Right lobe of liver (tissue), 4 donors: ENCODE results near the gene LRIT2.

Source experiments
- CTCF ChIP-seq, 4 donors: fragments of 200-600 bp in 3 of 4; fragments of 450-650 bp in 1 of 4; IDR thresholded peaks; one replicate each; pipeline versions ENCODE4 v1.5.1 to v1.8.0; 2016 to 2022; ENCODE audit warnings: antibody characterized with exemption in 4 of 4, mild to moderate bottlenecking in 2 of 4
- POLR2A ChIP-seq: fragments of 450-650 bp; IDR thresholded peaks from one replicate; pipeline ENCODE4 v1.6.1; 2017; ENCODE audit warnings: antibody characterized with exemption, mild to moderate bottlenecking
- donor health status: DM: no; HTN: no; CAD: no.
- donor health status: DM: no; HTN: no; CAD: no.
- donor health status: DM: no; HTN: yes; CAD: no.

- TF ChIP-seq CTCF (IDR thresholded peaks at IDR 0.05) (no peak), POLR2A (no peak)
These were observed 40.8 kb downstream of the LRIT2 start for GRCh38 chr10:84184517-84184916.
